HG03354 (cell line): ENCODE measurements around the gene DGKB.

ENCODE experiments used
- ATAC-seq: cut with Tn5 transposase; IDR thresholded peaks from one replicate; pipeline ENCODE4 v1.9.1; 2021; ENCODE audit warnings: mild to moderate bottlenecking; ENCODE audit not compliant: unreplicated experiment, poor library complexity, severe bottlenecking

Gene DGKB

GRCh38 chr7:14420768-14421167 is 481.8 kb downstream of the DGKB start:
- ATAC-seq, result no peak

- ATAC-seq, result no peak
Measured at GRCh38 chr7:14419531-14419930, 483.0 kb downstream of the DGKB start.

GRCh38 chr7:14418633-14419032 is 483.9 kb downstream of the DGKB start:
- ATAC-seq, result no peak

GRCh38 chr7:14414274-14414986 is 488.1 kb downstream of the DGKB start:
- no peak for ATAC-seq

GRCh38 chr7:14407246-14408015 is 495.1 kb downstream of the DGKB start:
- no peak for ATAC-seq

GRCh38 chr7:14403587-14403986 is 499.0 kb downstream of the DGKB start:
- no peak for ATAC-seq

GRCh38 chr7:14400271-14400670 is 502.3 kb downstream of the DGKB start:
- no peak for ATAC-seq

- no peak for ATAC-seq
Measured at GRCh38 chr7:14398526-14398925, 504.0 kb downstream of the DGKB start.

GRCh38 chr7:14395860-14396259 is 506.7 kb downstream of the DGKB start:
- no peak for ATAC-seq

- ATAC-seq, result no peak
Measured at GRCh38 chr7:14394786-14395185, 507.8 kb downstream of the DGKB start.

- no peak for ATAC-seq
Measured at GRCh38 chr7:14389595-14389994, 513.0 kb downstream of the DGKB start.

GRCh38 chr7:14389181-14389591 is 513.4 kb downstream of the DGKB start:
- no peak for ATAC-seq

- no peak for ATAC-seq
Measured at GRCh38 chr7:14385074-14385473, 517.5 kb downstream of the DGKB start.

GRCh38 chr7:14381936-14382335 is 520.6 kb downstream of the DGKB start:
- no peak for ATAC-seq

GRCh38 chr7:14381306-14381705 is 521.2 kb downstream of the DGKB start:
- ATAC-seq, result no peak

- no peak for ATAC-seq
Measured at GRCh38 chr7:14380881-14381280, 521.7 kb downstream of the DGKB start.

GRCh38 chr7:14377646-14378266 is 524.8 kb downstream of the DGKB start:
- ATAC-seq, result no peak

- no peak for ATAC-seq
Measured at GRCh38 chr7:14376711-14377110, 525.8 kb downstream of the DGKB start.

- no peak for ATAC-seq
Measured at GRCh38 chr7:14375998-14376397, 526.6 kb downstream of the DGKB start.

- no peak for ATAC-seq
Measured at GRCh38 chr7:14374336-14374735, 528.2 kb downstream of the DGKB start.

GRCh38 chr7:14368285-14368684 is 534.3 kb downstream of the DGKB start:
- no peak for ATAC-seq
